ENCODE measurements around the gene RPN2.
"Not testable (repeated sequence)": the region's sequence is repeated elsewhere in the genome, so short reads cannot be mapped to it uniquely, and the experiment has no call there.

The RPN2 gene

DNA sequence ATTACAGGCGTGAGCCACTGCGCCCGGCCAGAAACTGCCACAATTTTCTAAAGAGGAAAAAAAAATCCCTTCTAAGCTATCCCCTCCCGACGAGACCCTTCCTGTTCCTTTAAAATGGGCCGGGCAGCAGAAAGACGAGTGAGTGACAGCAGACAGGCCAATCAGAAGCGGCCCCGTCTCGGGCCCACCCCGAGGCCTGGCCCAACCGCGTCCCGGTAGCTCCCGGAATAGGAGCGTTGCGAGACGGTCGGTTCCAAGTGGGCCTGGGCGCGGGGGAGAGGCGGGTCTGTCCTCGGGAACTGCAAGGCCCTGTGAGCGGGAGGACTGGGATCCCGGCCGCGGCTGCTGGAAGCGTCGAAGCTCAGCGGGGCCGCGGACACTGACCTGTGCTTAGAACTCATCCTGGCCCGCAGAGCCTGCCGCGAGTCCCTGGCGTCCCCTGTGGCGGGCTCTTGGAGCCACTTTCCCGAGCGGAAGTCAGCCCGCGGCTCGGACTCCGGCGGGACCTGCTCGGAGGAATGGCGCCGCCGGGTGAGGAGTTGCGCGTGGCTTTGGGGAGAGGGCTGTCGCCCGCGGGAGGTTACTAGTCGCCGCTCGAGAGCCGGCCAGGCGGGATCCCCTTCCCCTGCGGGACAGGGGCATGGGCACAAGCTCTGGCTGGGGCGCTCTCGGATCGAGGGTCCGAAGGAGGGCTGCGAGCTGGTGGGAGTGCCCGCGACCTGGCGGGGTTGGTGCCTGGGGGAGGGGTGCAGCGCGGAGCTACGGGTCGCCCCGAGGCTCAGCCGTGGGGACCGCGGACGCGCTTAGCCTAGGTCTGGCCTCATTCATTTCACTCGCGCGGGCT is at the start of gene RPN2, which contains the start of gene MROH8:
TSS of gene RPN2 (plus strand) at position 492 of the 844 bp plus-strand sequence. CDS start at position 519, 27 bp downstream.
TSS of gene MROH8 (minus strand) at position 710 of the 844 bp plus-strand sequence.
- peak; percentile 96 for DNase-seq (ENCODE audit: low read depth)

DNA sequence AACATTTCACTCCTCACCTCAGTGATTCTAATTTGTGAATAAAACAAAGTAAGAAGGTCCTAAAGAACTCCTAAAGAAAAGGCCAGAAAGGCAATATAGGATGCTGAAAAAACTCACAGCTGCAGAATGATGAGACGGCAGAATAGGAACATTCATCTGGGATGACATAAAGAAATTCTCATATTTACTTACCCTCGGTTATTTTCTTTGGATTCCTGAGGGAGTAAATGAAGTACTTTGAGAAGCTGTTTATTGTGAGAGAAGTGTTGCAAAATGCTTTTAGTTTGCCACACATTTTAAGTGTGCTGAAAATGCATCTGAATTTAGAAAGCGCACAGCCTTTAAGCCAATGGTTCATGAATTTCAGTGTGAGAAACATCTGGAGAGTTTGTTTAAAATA is 47.6 kb upstream of the RPN2 start:
- DNase-seq (ENCODE audit: low read depth): no peak

DNA sequence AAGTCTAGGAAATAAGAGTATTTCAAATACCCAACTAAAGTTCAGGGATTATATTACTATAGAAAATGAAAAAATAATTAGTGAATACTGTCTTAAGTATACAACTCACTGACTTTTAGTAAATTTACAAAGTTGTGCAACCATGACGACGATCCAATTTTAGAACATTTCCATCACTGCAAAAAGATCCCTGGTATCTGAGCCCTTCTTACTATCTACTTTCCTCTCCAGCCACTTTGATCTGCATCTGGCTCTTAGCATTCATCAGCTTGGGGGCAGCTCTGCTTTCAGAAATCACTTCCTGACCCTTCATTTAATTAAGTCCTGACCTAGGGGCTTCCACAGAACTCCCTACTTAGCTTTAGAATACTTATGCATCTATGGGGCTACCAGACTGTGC is 45.2 kb upstream of the RPN2 start:
- DNase-seq (ENCODE audit: low read depth): no peak

DNA sequence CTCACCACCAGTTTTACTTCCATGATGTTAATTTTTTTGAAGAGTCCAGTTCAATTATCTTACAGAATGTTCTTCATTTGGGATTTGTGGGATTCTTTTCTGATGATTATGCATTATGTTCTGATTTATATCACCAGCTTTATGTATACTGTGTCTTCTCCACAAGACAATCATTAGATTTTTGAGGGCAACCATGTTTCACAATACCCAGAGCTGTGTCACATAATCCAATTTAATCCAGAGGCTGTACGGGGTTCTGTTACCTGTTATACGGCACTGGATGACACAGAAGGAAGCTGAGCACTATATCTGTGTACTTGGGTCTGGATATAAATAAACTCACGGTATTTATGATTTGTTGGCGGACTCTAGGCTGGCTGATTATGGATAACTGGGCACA is 41.6 kb upstream of the RPN2 start:
- no peak for DNase-seq (ENCODE audit: low read depth)

DNA sequence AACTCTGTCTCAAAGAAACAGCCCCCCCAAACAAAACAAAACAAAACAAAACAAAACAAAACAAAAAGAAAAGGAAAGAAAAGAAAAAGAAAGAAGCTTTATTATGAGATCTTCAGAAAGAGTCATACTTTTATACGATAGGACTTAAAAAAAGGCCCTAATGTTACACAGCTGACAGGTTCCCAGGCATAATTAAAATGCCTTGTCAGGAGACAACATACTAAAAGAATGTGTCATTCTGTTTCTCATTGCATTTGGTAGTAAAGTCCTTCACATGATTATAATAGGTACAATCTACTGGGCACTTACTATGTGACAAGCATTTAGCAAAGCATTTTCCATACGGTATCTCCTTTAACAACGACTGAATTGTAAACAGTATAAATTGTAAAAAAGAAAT is 36.4 kb upstream of the RPN2 start:
- DNase-seq (ENCODE audit: low read depth): no peak

DNA sequence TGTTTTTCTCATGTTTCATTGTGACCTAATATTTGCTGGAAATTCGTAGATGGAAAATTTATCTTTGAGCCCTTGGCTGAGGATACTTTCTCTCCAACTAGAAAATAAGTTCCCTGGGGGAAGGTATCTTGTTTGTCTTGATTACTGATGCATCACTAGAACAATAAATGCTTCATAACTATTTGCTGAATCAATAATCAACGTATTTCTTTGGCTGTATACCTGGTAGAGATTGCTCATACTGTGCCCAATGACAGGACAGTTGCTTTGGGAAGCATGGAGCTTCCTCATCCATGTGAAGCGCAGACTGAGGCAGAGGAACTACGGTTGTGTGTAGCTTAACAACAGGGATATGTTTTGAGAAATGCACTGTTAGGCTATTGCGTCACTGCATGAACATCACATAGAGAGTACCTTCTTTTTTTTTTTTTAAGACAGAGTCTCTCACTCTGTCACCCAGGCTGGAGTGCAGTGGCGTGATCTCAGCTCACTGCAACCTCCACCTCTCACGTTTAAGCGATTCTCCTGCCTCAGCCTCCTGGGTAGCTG is 34.2 kb upstream of the RPN2 start:
- no peak for DNase-seq (ENCODE audit: low read depth)

DNA sequence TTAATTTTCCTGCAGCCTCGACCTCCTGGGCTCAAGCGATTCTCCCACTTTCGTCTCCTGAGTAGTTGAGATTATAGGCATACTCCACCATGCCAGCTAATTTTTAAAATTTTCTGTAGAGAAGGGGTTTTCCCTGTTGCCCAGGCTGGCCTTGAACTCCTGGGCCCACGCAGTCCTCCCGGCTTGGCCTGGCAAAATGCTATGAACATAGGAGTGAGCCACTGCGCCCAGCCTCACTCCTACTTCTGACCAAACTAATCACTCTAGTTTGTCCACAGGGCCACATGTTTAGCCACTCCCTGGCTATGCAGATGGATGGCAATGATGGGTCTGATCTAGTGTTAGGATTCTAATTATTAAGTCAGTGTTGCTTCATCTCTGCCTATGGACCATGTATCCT is 31.9 kb upstream of the RPN2 start:
- DNase-seq (ENCODE audit: low read depth): no peak

DNA sequence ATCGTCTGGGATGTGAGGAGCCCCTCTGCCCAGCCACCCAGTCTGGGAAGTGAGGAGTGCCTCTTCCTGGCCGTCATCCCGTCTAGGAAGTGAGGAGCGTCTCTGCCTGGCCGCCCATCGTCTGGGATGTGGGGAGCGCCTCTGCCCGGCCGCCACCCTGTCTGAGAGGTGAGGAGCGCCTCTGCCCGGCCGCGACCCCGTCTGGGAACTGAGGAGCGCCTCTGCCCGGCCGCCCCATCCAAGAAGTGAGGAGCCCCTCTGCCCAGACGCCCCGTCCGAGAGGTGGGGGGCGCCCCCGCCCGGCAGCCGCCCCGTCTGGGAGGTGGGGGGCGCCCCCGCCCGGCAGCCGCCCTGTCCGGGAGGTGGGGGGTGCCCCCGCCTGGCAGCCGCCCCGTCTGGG is 28.3 kb upstream of the RPN2 start:
- not testable (repeated sequence) for DNase-seq (ENCODE audit: low read depth)

DNA sequence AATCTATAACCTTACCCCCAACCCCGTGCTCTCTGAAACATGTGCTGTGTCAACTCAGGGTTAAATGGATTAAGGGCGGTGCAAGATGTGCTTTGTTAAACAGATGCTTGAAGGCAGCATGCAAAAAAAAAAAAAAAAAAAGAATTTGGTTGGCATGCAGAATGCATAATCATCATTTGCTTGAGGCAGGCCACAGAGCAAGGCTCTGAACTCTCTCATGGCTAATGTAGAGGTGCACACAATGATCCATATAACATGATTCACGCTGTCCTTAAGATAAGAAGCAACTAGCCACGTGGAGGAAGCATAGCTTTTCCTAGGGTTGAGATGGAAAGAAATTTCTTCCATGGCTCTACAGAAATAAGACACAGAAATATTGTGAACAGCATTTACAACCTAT is 27.6 kb upstream of the RPN2 start:
- no peak for DNase-seq (ENCODE audit: low read depth)

DNA sequence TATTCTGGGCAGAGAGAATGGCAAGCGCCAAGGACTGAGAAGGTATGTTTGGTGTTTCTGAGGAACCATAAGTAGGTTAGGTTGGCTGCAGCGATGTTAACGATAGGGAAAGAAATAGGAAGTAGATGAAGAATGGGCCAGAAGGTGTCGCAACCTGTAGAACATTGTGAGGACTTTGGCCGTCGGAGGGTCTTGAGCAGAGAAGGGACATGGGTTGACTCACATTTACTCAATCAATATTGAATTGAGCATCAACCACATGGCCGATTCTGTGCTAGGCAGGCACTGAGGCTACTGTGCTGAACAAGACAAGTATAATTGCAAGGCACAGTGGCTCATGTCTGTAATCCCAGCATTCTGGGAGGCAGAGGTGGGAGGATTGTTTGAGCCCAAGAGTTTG is 26.8 kb upstream of the RPN2 start:
- DNase-seq (ENCODE audit: low read depth): no peak

DNA sequence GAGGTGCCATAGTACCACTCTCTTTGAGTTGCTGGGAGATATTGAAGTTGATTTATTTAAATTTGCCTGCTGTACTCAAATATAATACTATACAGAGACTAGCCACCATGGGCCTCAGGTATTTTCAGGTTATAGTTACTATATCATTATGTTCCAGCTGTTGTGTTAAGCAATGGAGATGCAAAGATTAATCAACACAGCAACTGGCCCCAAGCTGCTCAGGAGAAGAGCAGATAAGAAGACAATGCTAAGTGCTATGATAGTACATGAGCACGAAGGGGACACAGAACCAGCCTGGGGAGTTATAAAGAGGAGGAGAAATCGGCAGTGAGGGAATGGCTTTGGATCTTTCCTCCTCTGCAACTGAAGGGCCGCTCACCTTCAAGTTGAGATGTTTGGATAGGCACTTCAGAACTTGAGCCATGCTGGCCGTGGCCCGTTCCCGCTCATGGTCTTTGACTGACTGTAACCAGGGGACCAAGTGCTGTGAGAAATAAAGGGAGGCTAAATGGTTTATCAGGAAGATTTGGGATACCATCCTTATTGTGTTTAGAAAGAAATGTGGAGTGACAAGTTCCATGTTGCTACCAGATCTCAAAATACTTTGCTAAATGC is 24.3 kb upstream of the RPN2 start:
- no peak for DNase-seq (ENCODE audit: low read depth)

DNA sequence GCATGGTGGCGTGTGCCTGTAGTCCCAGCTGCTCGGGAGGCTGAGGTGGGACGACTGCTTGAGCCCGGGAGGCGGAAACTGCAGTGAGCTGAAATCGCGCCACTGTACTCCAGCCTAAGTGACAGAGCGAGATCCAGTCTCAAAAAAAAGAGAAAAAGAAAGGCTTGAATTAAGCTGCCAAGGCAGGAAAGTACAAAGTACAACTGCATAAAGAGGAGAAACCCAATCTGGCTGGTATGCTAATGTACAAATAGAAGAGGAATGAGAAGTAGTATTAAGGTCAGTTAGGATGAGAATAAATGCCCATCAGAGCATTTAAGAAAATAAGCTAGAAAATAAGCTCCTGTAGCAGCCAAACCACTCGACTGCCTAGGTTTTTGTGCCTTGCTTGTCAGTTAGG is 23.1 kb upstream of the RPN2 start:
- DNase-seq (ENCODE audit: low read depth): no peak

DNA sequence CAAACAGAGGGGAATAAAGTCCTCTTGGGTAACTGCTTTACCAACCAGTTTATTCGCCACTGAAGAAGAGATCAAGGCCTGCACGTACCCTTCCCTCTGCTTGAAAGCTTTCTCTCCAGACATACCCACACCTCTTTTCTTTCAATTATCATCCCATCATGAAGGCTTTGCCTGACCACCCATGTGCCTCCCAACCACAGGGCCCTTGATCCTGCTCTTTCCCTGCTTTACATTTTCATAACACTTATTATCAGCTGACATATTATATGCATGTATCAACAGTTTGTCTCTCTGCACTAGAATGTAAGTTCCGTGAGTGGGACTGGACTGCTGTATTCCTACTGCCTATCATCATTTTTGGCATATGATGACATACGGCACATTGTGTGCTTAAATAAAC is 20.9 kb upstream of the RPN2 start:
- DNase-seq (ENCODE audit: low read depth): no peak

DNA sequence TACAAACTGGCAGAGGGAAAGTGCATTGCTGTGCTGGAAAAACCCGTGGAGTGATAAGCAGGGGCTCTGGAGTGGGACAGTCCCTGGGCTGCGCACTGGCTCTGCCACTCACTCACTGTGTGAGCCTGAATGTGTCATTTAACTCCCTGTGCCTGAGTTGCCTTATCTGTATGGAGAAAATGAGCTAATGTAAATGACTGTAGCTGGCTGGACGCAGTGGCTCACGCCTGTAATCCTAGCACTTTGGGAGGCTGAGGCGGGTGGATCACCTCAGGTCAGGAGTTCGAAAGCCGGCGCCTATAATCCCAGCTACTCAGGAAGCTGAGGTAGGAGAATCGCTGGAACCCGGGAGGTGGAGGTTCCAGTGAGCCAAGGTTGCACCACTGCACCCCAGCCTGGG is 18.4 kb upstream of the RPN2 start:
- DNase-seq (ENCODE audit: low read depth): no peak

DNA sequence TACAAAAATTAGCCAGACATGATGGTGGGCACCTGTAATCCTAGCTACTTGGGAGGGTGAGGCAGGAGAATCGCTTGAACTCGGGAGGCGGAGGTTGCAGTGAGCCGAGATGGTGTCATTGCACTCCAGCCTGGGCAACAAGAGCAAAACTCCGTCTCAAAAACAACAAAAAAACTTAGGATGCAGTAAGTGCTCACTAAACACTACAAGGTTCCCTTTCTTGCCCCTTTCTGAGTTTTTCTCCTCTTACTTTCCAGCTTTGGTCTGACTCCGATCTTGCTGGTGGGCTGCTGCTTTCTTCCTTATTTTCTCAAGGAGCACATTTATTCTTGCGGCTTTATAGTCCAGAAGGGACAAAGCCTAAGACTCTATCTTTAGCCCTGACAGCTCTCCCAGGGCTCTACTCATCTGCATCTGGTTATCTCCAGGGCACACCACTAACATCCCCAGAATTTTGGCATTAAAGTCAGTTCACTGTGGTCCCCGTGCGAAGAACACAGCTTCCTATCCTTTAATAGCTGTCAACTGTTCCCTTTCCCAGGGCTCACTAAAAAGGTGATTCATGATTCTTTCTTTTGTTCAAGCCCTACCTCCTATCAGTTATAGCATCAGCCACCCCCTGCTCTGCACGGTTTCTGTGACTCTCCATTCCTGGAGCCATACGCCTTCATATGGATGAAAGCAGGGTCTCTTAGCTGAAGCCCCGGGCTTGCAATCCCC is 17.1 kb upstream of the RPN2 start:
- DNase-seq (ENCODE audit: low read depth): no peak

DNA sequence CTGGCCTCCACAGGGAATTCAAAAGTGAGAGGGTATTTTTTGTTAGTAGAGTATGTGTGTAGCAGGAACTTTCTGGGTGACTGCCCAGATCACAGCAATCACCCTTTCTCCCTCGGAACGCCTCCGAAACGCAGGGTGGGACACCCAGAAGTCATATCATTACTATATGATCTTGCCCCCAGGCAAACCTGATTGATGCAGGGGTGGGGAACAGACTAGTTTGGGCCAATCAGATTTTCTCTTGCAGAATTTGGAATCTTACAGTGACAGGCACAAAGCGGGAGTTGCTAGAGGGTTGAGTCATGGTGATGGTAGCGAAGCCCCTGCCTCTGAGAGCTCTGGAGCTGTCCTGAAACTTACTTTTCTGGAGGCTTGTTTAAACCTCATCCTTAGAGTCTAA is 16.5 kb upstream of the RPN2 start:
- DNase-seq (ENCODE audit: low read depth): no peak

DNA sequence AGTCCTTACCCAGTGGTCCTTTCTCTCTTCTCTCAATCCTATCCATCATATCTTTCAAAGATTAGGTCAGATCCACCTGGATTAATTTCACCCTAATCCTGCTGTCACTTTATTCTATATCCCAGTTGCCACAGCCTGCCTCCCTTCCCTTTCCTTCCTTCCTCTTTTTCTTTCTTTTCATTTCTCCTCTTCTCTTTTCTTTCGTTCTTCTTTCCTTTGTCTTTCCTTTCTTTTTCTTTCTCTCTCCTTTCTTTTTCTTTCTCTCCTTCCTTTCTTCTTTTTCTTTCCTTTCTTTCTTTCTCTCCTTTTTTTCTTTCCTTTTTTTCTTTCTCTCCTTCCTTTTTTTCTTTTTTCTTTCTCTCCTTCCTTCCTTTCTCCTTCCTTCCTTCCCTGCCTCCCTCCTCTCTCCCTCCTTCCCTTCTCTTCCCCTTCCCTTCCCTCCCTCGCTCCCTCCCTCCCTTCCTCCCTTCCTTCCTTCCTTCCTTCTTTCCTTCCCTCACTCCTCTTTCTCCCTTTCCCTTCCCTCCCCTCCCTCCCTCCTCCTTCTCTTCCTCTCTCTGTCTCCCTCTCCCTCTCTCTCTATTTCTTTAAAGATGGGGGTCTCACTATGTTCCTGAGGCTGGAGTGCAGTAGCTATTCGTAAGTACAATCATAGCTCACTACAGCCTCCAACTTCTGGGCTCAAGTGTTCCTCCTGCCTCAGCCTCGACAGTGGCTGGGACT is 15.1 kb upstream of the RPN2 start:
- DNase-seq (ENCODE audit: low read depth): no peak

DNA sequence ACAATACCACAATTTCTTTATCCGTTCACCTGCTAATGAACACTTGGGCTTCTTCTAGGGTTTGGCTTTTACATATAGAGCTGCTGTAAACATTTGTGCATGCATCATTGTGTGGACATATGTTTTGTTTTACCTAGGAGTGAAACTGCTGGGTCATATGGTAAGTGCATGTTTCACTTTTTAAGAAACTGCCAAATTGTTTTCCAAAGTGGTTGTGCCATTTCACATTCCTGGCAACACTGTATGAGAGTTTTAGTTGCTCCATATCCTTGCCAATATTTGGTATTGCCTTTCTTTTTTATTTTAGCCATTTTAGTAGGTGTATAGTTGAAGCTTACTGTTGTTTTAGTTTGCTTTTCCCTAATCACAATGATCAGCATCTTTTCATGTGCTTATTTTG is 14.1 kb upstream of the RPN2 start:
- DNase-seq (ENCODE audit: low read depth): no peak

DNA sequence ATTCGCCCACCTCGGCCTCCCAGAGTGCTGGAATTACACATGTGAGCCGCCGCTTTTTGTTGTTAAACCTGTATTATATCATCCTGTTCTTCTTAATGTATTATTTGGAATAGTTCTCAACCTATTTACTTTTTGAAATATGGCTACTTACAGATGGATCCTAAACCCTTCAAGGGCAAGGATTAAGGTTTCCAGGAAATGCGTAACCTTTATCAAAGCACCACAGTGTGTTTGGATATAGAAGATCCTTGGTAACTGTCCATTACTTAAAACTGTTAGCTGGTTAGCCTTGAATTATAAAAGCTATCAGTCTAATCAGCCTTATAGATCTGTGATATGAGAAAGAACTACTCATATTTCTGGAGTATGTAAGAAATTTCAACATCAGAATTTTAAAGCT is 12.3 kb upstream of the RPN2 start:
- no peak for DNase-seq (ENCODE audit: low read depth)

DNA sequence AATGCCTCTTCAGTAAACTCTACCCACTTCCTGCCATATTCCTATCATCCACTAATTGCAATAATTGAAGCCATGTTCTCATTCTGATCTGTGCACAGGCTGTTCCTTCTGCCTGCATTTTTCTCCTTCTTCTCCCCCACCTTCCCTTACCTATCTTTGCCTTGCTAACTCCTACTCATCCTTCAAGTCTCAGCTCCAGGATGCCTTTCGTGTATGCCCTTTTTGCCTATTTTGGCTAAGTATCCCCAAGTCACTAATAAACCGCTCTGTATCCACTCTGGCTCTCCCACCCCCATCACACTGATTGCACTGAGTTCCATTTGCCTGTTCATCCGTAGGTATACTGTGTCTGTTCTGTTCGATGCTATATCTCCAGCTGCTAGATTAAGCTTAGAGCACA is 6.3 kb upstream of the RPN2 start:
- no peak for DNase-seq (ENCODE audit: low read depth)

DNA sequence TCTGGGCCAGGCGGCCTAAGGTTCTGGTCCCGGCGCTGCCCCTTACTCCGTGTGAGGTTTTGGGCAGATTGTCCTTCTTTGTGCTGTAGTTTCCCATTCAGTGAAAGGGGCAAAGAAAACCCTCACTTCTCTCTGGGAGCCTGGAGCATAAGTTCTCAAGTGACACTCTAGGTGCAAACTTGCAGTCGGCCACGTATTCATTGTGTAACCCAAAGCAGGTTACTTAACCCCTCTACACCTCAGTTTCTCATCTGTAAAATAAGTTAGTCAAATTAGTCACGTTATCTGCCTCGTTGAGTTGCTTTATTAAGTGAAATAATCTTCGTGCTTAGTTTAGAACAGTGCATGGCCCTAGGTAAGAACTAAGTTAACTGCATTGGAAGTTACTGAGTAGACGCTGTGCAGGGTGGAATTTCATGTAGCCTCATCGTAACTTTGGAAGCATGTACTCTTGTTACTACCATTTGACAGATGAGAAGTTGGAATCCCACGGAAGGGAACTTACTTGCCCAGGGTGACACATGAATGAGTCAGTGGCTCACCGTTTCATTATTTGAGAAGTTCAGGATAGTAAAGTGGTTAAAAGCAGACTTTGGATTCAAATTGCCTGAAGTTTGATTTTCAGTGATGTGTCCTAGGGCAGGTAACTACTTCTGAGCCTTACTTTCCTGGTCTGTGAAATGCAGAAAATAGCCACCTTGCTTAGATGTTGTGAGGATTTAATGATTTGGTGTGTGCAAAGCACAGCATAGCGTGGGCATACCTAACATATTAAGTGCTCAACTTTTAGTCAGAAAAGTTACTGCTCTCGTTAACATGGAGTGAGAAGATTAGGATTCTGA is 774 bp downstream of the RPN2 start:
- no peak for DNase-seq (ENCODE audit: low read depth)

Data from stimulated activated CD8-positive, alpha-beta memory T cell treated with anti-CD3 and anti-CD28 coated beads, Interleukin-4, amount 100 ng/mL, for 24 hours (primary cell).